ENCODE measurements around the gene UBAP2L.

DNA sequence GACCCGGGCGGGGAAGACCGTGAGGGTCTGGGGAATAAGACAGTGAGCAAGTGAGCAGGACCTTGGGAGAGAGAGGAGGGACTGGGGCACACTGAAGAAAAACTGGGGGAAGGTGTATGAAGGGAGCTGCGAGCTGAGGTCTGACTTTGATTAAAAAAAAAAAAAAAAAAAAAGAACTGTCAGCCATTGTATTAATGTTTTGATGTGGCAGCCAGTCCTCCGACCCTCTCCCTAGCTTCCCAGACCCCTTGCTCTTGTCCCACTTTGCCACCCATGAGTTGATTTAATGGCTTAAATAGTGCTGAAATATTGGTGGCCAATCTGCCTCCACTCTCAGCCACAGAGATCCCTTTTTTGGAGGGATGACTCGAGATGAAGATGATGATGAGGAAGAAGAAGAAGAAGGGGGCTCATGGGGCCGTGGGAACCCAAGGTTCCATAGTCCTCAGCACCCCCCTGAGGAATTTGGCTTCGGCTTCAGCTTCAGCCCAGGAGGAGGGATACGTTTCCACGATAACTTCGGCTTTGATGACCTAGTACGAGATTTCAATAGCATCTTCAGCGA lies 52.3 kb downstream of the UBAP2L start:
- TF ChIP-seq CTCF (IDR thresholded peaks at IDR 0.05; ENCODE audit: borderline replicate concordance, extremely low read depth, low read length, poor library complexity, severe bottlenecking) (no peak), EZH2 (IDR thresholded peaks at IDR 0.05; ENCODE audit: borderline replicate concordance, low read depth, low read length, severe bottlenecking) (no peak)
